NT2/D1 (cell line): ENCODE measurements around the gene CTSV.

Experiments
- SUZ12 ChIP-seq: IDR thresholded peaks from 2 replicates; pipeline ENCODE4 v1.6.1; 2011; ENCODE audit not compliant: insufficient read length, insufficient read depth; ENCODE audit errors: extremely low read depth
- YY1 ChIP-seq: IDR thresholded peaks from 2 replicates; pipeline ENCODE4 v1.6.1; 2011; ENCODE audit not compliant: insufficient read length, insufficient read depth
- ZNF274 ChIP-seq: IDR thresholded peaks from 2 replicates; pipeline ENCODE4 v1.6.1; 2011; ENCODE audit warnings: mild to moderate bottlenecking, low read depth, low read length

GRCh38 chr9:97052735-97053134, 13.8 kb upstream of the CTSV start:
- TF ChIP-seq YY1, result no peak
- no peak for TF ChIP-seq SUZ12
- TF ChIP-seq ZNF274, result no peak
